Stomach (tissue), 4 donors: Measurements from ENCODE around the gene GNAS-AS1.

ENCODE experiments used
- EP300 ChIP-seq: sonication (generic); formaldehyde crosslinking; IDR thresholded peaks from one replicate; pipeline ENCODE4 v1.6.1; 2017; ENCODE audit warnings: antibody characterized with exemption
- POLR2A ChIP-seq, 4 donors: fragments of 450-650 bp; IDR thresholded peaks; one replicate each; pipeline ENCODE4 v1.6.1; 2016; ENCODE audit warnings: antibody characterized with exemption in 4 of 4, control low read depth in 2 of 4, mild to moderate bottlenecking in 1 of 4, moderate library complexity in 1 of 4
- POLR2AphosphoS5 ChIP-seq, 3 donors: sonication (generic); formaldehyde crosslinking; IDR thresholded peaks; one replicate each; pipeline ENCODE4 v1.6.1; 2016; ENCODE audit warnings: antibody characterized with exemption in 3 of 3
- TF ChIP-seq, protein P1 (sequence below), 7 experiments: fragments of 450-650 bp in 4 of 7; fragments of 200-600 bp in 3 of 7; sonication (generic) in 3 of 7; IDR thresholded peaks; one replicate each; pipeline ENCODE4 v1.5.1; 2016 to 2019; ENCODE audit warnings: antibody characterized with exemption in 7 of 7, control low read depth in 2 of 7, mild to moderate bottlenecking in 1 of 7

DNA sequence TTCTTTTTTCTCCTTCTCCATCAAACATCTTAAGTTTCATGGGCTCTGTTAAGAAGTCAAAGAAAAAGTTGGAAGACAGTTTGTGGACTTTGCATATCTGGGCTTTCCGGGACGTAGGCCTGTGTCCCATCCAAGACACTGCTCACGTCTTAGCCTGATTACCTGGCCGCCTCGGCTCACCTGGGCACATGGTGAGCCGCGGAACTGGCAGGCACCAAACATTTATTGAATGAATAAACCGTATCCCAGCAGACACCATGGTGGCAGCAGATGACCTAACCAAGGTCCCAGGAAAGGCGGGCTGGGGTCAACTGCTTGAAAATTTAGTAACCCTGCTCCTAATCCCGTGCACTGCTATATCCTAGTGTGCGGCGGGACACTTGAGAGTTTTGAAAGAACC, 37.4 kb upstream of the GNAS-AS1 start:
- TF ChIP-seq, protein P1, sequence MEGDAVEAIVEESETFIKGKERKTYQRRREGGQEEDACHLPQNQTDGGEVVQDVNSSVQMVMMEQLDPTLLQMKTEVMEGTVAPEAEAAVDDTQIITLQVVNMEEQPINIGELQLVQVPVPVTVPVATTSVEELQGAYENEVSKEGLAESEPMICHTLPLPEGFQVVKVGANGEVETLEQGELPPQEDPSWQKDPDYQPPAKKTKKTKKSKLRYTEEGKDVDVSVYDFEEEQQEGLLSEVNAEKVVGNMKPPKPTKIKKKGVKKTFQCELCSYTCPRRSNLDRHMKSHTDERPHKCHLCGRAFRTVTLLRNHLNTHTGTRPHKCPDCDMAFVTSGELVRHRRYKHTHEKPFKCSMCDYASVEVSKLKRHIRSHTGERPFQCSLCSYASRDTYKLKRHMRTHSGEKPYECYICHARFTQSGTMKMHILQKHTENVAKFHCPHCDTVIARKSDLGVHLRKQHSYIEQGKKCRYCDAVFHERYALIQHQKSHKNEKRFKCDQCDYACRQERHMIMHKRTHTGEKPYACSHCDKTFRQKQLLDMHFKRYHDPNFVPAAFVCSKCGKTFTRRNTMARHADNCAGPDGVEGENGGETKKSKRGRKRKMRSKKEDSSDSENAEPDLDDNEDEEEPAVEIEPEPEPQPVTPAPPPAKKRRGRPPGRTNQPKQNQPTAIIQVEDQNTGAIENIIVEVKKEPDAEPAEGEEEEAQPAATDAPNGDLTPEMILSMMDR (IDR thresholded peaks at IDR 0.05) = no peak
- TF ChIP-seq POLR2A (IDR thresholded peaks at IDR 0.05) (no peak), POLR2AphosphoS5 (IDR thresholded peaks at IDR 0.05) (no peak), EP300 (no peak)
